Keratinocyte (primary cell): Measurements from ENCODE around the gene SYT9. TPM values are rescaled to one million over a fixed set of nuclear protein-coding genes. Genes with fewer than 3 reads are reported as not detected.

Experiments used
- DNase-seq: peaks from one replicate; pipeline ENCODE4 v3.0.0-alpha.2; 2011; ENCODE audit warnings: low read depth, missing footprints, low spot score
- FAIRE-seq: peaks from 2 replicates; lab custom pipeline; 2011; peaks lifted over from hg19 to GRCh38; lab: Jason Lieb, UNC
- H2AFZ ChIP-seq: 2 replicates; pipeline ENCODE4 v1.6.0; 2012; ENCODE audit warnings: low read length, control low read depth, inconsistent platforms; ENCODE audit not compliant: control insufficient read depth
- H3K27ac ChIP-seq: 2 replicates; pipeline ENCODE4 v1.5.1; 2011; ENCODE audit warnings: low read length; ENCODE audit not compliant: control insufficient read depth, insufficient read depth
- H3K27me3 ChIP-seq: 3 replicates; pipeline ENCODE4 v1.6.0; 2011; ENCODE audit warnings: low read length; ENCODE audit not compliant: control insufficient read depth, insufficient read depth; ENCODE audit errors: extremely low read depth
- H3K36me3 ChIP-seq, 2 experiments: 2 replicates in 1 of 2; 3 replicates in 1 of 2; pipeline ENCODE4 v1.5.1; 2011; ENCODE audit warnings: low read length in 2 of 2, mild to moderate bottlenecking in 1 of 2; ENCODE audit not compliant: control insufficient read depth in 2 of 2, insufficient read depth in 2 of 2; ENCODE audit errors: extremely low read depth in 1 of 2
- H3K4me1 ChIP-seq: 3 replicates; pipeline ENCODE4 v1.5.1; 2011; ENCODE audit warnings: low read length; ENCODE audit not compliant: control insufficient read depth, insufficient read depth; ENCODE audit errors: extremely low read depth
- H3K4me2 ChIP-seq: 3 replicates; pipeline ENCODE4 v1.6.0; 2011; ENCODE audit warnings: low read depth, low read length; ENCODE audit not compliant: control insufficient read depth, insufficient read depth; ENCODE audit errors: extremely low read depth
- H3K4me3 ChIP-seq, 3 experiments: fragments of 200-600 bp in 1 of 3; sonication (generic) in 1 of 3; 2 replicates in 2 of 3; 3 replicates in 1 of 3; pipeline ENCODE4 v1.5.1; 2011 to 2016; ENCODE audit warnings: low read length in 3 of 3, mild to moderate bottlenecking in 3 of 3, control low read depth in 2 of 3, inconsistent platforms in 1 of 3, low read depth in 1 of 3, mixed read lengths in 1 of 3, mixed run types in 1 of 3, moderate library complexity in 1 of 3; ENCODE audit not compliant: control insufficient read depth in 2 of 3, insufficient read depth in 2 of 3; ENCODE audit errors: extremely low read depth in 1 of 3
- H3K79me2 ChIP-seq: 2 replicates; pipeline ENCODE4 v1.6.0; 2012; ENCODE audit warnings: low read length; ENCODE audit not compliant: control insufficient read depth, insufficient read depth
- H3K9ac ChIP-seq: 3 replicates; pipeline ENCODE4 v1.6.0; 2011; ENCODE audit warnings: low read length; ENCODE audit not compliant: control insufficient read depth, insufficient read depth; ENCODE audit errors: extremely low read depth
- H3K9me1 ChIP-seq: 3 replicates; pipeline ENCODE4 v1.6.0; 2011; ENCODE audit warnings: low read length; ENCODE audit not compliant: control insufficient read depth, insufficient read depth; ENCODE audit errors: extremely low read depth
- H3K9me3 ChIP-seq: 2 replicates; pipeline ENCODE4 v1.5.1; 2012; ENCODE audit warnings: low read depth, low read length; ENCODE audit not compliant: control insufficient read depth
- H4K20me1 ChIP-seq: 3 replicates; pipeline ENCODE4 v1.6.0; 2011; ENCODE audit warnings: low read length; ENCODE audit not compliant: control insufficient read depth, insufficient read depth; ENCODE audit errors: extremely low read depth
- EZH2 ChIP-seq: IDR thresholded peaks from one replicate; pipeline ENCODE4 v1.6.1; 2012; ENCODE audit warnings: inconsistent platforms, mild to moderate bottlenecking, low read length, moderate library complexity
- dilution Hi-C: fragments of 300-500 bp; cut with MboI; formaldehyde crosslinking; loops from one replicate; pipeline ENCODE4 v1.7.0; 2020; ENCODE audit warnings: low sequenced_read_pairs; ENCODE audit not compliant: extremely low pct_ligation_motif_present
- polyA plus RNA-seq, 5 experiments: library from polyadenylated mRNA; depleted of rRNA in 3 of 5; stranded (reverse) in 3 of 5; stranded (forward) in 1 of 5; unstranded in 1 of 5; fragments of >200 nt; gene quantifications; 1 replicate in 1 of 5; 2 replicates in 3 of 5; 3 replicates in 1 of 5; pipeline versions ENCODE4 v1.2.1 to v1.2.3, GENCODE V29; 2011 to 2012; ENCODE audit warnings: missing spikeins in 2 of 5, low read depth in 1 of 5, low replicate concordance in 1 of 5
- TF ChIP-seq, protein P1 (sequence below), 3 experiments: IDR thresholded peaks in 1 of 3; conservative IDR thresholded peaks in 1 of 3; optimal IDR thresholded peaks in 1 of 3; 2 replicates in 2 of 3; 3 replicates in 1 of 3; pipeline versions ENCODE3 to v1.5.1; 2011; ENCODE audit warnings: low read length in 3 of 3, mild to moderate bottlenecking in 3 of 3, moderate library complexity in 2 of 3, control low read depth in 1 of 3, inconsistent platforms in 1 of 3; ENCODE audit not compliant: insufficient read depth in 2 of 3; ENCODE audit errors: extremely low read depth in 1 of 3

The SYT9 gene
- polyA plus RNA-seq, 1 donor (not counting 4 experiments of a cell fraction or from before 2014, with no cell fraction given), result not detected

DNA sequence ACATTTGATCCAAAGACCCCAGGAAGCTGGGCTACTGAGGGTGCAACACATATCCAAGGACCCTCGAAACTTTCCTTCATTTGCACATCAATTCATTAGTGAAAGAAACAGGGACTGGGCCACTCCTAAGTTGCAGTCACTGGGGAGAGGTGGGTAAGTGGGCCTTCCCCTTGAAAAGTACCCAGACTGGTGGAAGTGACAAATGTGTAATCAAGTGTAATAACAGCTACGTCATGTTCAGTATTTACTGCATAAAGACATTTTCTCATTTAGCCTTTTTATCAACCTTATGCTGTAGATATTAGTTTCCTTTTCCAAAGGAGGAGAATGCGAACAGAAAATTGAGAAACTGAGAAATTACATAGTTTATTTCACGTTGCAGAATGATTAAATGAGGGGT is 131.7 kb downstream of the SYT9 start:
- H3K4me1 ChIP-seq, result no peaks in the 10 kb centered on the region
- no peak overlapping the region for H3K9ac ChIP-seq
- DNase-seq (no peak), FAIRE-seq (no peak)
- dilution Hi-C loops, result no loop called here
- H4K20me1 ChIP-seq, result no peaks in the 10 kb centered on the region
- no peak overlapping the region for H3K27ac ChIP-seq
- no peaks in the 10 kb centered on the region for H3K9me3 ChIP-seq
- no peaks in the 10 kb centered on the region for H3K9me1 ChIP-seq
- H3K27me3 ChIP-seq, result no peaks in the 10 kb centered on the region
- H3K4me2 ChIP-seq, result no peak overlapping the region
- H3K36me3 ChIP-seq, result no peaks in the 10 kb centered on the region
- TF ChIP-seq, protein P1, sequence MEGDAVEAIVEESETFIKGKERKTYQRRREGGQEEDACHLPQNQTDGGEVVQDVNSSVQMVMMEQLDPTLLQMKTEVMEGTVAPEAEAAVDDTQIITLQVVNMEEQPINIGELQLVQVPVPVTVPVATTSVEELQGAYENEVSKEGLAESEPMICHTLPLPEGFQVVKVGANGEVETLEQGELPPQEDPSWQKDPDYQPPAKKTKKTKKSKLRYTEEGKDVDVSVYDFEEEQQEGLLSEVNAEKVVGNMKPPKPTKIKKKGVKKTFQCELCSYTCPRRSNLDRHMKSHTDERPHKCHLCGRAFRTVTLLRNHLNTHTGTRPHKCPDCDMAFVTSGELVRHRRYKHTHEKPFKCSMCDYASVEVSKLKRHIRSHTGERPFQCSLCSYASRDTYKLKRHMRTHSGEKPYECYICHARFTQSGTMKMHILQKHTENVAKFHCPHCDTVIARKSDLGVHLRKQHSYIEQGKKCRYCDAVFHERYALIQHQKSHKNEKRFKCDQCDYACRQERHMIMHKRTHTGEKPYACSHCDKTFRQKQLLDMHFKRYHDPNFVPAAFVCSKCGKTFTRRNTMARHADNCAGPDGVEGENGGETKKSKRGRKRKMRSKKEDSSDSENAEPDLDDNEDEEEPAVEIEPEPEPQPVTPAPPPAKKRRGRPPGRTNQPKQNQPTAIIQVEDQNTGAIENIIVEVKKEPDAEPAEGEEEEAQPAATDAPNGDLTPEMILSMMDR (optimal IDR thresholded peaks at IDR 0.05 in 1 of 3, IDR thresholded peaks at IDR 0.05 in 1 of 3, conservative IDR thresholded peaks at IDR 0.05 in 1 of 3; ENCODE audit: extremely low read depth in 1 of 3, insufficient read depth in 2 of 3, low read length in 3 of 3), result no peak
- no peak for TF ChIP-seq EZH2
- H3K79me2 ChIP-seq, result no peaks in the 10 kb centered on the region
- no peak overlapping the region for H3K4me3 ChIP-seq
- H2AFZ ChIP-seq, result no peak overlapping the region

DNA sequence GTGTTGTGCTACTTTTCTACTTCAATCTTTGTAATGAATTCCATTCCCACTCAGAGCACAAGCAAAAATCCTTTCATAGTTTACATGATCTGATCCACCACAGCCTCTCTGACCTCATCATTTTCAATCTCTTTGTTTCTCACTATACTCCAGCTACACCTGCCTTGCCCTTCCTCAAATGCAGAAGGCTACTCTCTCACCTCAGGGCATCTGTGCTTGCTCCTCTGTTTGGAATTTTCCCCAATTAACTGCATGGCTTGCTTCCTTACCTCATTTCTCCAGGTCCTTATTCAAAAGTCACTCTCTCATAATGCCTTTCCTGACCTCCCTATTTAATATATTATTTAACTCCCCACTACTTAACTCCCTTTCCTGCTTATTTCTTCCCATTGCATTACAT is 133.0 kb downstream of the SYT9 start:
- H3K4me3 ChIP-seq, result no peak overlapping the region
- no peak for FAIRE-seq
- H3K9me1 ChIP-seq, result no peaks in the 10 kb centered on the region
- no peak for TF ChIP-seq EZH2
- TF ChIP-seq, protein P1 (optimal IDR thresholded peaks at IDR 0.05 in 1 of 3, IDR thresholded peaks at IDR 0.05 in 1 of 3, conservative IDR thresholded peaks at IDR 0.05 in 1 of 3; ENCODE audit: extremely low read depth in 1 of 3, insufficient read depth in 2 of 3, low read length in 3 of 3), result no peak
- no peak overlapping the region for H3K27ac ChIP-seq
- no peak overlapping the region for H3K9ac ChIP-seq
- no peaks in the 10 kb centered on the region for H3K36me3 ChIP-seq
- no peak overlapping the region for H2AFZ ChIP-seq
- H4K20me1 ChIP-seq, result no peaks in the 10 kb centered on the region
- H3K27me3 ChIP-seq, result no peaks in the 10 kb centered on the region
- dilution Hi-C loops, result no loop called here
- no peaks in the 10 kb centered on the region for H3K9me3 ChIP-seq
- DNase-seq, result no peak
- H3K79me2 ChIP-seq, result no peaks in the 10 kb centered on the region
- no peaks in the 10 kb centered on the region for H3K4me1 ChIP-seq
- H3K4me2 ChIP-seq, result no peak overlapping the region
